HG03342 (cell line): ENCODE results near the gene CRYGN.

Experiments
- ATAC-seq: cut with Tn5 transposase; IDR thresholded peaks from one replicate; pipeline ENCODE4 v1.9.1; 2021; ENCODE audit warnings: mild to moderate bottlenecking, moderate library complexity; ENCODE audit not compliant: unreplicated experiment

The CRYGN gene, protein sequence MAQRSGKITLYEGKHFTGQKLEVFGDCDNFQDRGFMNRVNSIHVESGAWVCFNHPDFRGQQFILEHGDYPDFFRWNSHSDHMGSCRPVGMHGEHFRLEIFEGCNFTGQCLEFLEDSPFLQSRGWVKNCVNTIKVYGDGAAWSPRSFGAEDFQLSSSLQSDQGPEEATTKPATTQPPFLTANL

DNA sequence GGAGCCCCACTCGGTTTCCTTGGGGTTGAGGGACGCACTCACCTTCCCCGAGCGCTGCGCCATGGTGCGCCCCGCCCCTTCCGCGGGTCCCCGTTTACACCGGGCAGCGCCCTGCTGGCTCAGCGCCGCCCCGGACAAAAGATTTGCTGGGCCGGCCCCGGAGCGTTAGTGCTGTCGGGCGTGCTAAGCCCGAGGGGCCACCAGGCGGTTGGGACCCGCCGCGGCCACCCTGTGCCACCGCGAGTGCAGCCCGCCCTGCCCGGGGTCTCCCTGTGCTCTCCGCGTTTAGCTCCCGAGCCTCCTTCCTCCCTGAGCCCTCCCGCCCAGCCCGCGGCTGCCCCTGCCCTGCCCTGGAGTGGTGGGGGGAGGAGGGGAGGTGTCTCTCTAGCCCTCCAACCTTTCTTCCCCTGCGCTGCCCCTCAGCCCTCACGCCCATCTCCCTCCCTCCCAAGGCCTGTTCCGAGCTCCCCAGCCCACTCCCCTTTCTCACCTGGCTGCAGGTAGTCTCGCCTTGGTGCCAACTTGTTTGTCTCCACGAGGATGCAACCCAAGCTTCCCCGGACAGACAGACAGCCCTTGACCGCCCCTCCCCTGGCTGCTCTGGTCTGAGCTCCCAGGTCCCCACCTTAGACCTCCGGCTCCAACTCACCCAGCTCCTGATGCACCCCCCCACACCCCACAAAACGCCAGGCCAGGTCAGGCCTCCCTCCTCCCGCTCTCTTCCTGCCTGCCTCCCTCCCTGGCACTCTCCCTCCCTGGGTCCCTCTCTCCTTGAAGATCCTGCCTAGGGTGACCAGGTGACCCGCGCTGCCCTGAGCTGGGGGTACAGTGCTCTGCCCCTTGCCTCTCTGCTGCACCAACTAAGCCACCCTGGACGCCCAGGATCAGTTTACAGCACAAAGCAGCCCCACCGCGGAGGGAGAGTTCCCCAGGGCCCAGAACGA lies at the start of gene CRYGN:
TSS of gene CRYGN (minus strand) at position 287 of the 944 bp plus-strand sequence. CDS start at position 63, 224 bp downstream.
- ATAC-seq = no peak

DNA sequence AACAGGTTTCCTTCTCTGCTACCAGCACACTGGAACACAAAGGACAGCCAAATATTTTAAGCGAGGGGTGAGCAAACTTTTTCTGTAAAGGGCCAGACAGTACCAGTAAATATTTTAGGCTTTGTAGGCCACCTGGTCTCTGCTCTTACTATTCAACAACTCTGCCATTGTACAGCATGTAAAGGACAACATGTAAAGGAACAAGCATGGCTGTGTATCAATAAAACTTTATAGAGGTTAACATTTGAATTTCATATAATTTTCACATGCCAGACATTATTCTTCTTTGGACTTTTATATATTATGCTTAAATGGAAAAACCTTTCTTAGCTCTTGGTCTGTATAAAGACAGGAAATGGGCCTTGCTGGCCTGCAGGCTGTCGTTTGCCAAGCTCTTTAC lies 49.6 kb upstream of the CRYGN start:
- ATAC-seq = no peak

DNA sequence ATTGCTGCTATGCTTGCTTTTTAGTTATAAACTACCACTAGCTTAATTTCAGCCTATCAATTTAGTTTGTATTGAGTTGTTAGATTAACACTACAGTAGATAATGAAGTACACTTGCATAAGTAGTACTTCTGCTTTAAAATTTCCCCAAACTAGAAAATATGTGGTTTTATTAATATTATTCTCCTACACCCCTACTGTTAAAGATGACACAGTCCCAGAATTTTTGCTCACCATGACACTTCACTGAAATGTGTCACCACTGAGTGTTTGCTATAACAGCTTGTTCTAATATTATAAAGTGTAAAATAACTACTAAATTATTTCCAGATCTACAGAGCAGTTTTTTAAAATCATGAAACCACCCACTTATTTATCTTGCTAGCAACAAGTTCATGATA lies 48.2 kb upstream of the CRYGN start:
- ATAC-seq = no peak

DNA sequence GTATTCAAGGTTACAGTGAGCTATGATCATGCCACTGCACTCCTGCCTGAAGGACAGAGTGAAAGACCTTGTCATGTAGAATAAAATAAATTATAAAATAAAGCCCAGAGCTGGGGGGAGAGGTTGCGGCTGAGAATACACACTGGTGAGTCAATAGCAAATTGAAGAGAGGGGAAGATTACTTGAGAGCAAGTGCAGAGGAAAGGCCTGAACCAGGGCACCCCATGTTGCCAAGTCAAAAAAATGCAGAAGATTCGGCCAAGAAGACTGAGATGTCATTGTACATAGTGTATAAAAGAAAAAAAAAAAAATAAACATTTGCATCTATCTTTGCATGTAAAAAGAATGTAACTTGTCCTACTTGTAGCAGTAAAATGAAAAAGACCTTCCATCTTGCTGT lies 47.3 kb upstream of the CRYGN start:
- ATAC-seq = no peak

DNA sequence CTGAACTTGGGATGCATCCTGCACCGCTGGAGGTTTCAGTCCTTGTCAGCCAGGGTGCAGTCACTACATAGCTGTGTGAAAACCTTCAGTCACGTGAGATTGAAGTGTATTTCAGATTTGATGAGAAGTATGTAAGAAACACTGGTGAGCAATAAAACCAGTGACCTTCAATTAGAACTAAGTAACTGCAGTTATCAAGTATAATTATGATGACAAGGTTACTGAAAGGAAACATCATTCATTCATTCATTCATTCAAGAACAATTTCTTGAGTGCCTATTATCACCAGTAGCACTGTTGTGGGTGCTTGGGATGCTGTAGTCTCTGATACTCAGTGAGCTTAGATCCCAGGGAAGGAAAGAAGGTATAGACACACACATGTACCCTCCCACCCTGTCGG lies 46.1 kb upstream of the CRYGN start:
- no peak for ATAC-seq

DNA sequence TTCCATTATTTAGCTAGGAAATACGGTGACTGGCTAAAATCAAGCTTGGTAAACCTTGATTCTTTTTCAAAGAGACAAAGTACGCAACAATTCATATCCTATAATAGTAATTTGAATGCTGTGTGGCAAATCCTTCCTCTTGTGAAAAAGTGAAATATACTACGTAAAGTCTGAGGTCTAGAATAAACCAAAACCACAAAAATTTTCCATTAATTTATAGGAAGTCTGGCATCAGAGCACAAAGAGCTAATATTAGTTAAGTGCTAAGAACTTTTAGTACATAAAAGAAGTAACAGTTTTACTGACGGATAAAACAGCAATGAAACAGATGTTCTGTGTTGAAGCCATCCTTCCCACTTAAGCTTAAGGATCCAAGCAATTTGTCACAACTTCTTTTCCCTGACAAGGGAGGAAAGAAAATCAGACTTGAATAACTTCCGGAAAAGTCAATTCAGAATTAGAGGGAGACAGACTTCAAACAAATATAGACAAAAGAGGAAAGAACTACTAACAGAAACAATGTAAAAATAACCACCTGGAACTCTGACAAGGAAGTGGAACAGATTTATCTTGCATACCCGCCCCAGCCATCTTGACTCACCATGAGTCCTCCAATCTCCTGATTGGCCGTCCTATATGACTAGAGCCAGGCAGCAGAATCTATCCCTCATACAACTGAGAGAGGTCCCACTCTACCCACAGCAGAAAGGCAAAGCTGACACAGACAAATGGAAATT lies 45.2 kb upstream of the CRYGN start:
- ATAC-seq = peak; percentile 58

DNA sequence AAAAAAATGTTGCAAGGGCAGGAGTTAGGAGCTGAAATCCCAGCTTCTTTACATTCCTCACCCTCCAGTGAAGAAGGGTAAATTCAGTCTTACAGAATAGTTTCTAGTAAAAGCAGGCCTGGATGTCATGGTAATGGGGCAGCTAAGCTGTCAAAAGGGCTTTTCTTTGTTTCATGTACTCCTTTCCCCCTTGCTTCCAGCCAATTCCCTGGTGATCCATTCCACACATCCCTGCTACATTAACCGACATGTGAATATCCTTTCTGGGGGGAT lies 43.7 kb upstream of the CRYGN start:
- ATAC-seq = no peak

DNA sequence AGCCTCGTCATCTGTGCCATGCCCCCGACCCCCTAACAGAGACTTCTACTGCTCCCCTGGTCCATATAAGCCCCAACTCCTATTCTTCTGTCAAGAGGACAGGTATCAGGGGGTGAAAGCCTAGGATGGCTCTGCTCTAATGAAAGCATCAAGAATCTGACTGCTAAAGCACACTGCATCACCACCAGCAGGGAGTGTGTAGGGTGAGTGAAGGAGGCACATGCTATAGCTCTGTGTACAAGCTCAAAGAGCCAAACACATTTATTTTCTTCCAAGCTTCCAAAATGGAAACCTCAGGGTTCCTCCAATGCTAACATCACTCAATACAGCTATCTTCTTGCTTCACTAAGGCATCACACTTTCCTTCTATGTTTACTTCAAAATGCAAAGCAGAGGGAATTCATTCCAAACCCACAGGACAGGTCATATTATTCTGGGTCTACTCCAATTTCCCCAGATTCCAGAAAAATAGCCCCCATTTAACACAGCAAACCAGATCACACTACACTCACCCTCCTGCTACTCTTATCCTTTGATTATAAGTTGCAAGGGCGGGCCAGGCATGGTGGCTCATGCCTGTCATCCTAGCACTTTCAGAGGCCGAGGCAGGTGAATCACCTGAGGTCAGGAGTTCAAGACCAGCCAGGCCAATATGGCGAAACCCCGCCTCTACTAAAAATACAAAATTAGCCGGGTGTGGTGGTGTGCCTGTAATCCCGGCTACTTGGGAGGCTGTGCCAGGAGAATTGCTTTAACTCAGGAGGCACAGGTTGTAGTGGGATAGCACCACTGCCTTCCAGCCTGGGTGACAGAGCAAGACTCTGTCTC lies 43.2 kb upstream of the CRYGN start:
- no peak for ATAC-seq

DNA sequence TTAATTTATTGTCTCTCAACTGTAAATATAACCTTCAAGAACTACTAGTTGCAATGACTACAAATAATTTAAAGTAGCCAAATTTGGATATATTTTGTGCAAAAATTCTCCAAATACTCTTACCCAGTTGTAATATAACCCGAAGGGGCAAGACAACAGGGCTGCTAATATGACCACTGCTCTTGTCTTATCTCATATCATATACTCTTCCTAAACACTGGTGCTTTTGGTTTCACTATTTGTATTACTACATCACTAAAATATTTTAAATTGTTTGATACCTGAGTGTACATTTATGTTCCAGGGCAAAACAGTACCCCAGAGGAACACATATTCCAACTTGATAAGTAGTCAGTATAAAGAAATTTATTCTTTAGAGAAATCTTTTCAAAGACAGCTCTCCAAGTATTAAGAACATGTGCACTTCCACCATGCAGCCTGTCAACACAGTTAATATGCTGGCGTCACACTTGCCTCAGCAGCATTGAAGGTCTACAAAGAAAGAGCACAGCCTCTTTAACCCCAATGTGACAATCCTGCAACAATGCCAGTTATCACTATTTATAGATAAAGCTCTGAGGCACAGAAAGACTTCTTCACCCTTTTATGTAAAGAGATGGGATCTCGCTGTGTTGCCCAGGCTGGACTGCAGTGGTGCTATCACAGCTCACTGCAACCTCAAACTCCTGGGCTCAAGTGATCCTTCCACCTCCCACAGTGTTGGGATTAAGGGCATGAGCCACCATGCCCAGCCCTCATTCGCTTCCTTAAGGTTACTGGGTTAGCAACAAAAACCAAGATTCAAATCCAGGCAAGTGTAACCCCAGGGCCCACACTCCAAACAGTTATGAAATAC lies 41.9 kb upstream of the CRYGN start:
- ATAC-seq = no peak

DNA sequence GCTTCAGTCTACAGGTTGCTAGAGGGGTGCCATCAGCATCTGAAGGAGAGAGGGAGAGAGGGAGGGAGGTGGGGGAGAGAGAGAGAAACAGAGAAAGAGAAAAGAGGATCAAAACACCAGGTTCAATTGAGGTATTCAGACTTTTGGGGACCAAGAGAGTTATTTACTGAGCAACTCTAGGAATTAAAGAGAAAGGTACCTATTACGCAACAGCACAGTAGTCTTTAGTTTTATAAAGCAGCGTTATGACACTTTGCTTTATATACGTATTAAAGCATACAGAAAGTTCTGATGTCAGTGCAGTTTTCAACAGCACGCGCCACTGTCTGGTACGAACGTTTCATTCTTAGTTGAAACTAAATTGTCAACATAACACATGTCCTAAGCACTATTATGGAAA lies 37.9 kb upstream of the CRYGN start:
- no peak for ATAC-seq

DNA sequence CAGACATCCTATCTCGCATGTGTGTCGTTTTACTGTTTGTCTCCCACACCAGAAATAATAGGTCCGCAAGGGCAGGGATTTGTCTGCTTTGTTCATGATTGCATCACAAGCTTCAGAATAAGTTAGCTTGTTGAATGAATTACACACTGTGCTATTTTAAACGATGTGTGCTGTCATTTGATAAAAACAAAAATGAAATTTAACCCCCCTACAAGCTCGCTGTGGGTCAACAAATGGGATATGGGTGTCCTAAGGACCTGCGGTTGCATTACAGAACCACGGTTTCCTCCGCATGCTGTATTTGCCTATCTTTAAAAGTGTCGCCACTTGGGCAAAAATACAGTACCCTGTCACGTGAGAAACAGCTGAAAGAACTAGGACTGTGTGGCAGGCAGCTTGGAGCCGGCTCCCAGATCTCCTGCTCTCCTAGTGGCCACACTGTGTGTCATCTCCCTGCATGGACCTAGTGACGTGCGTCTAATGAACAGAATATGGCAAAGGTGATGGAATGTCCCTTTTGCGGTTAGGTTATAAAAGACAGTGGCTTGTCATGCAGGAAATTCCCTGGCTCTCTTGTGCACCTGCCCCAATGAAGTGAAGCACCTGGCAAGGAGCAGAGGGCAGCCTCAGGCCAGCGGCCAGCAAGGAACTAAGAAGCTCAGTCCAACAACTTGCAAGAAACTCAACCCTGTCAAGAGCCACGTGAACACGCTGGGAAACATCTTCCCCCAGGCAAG lies 32.9 kb upstream of the CRYGN start:
- peak; percentile 31 for ATAC-seq

DNA sequence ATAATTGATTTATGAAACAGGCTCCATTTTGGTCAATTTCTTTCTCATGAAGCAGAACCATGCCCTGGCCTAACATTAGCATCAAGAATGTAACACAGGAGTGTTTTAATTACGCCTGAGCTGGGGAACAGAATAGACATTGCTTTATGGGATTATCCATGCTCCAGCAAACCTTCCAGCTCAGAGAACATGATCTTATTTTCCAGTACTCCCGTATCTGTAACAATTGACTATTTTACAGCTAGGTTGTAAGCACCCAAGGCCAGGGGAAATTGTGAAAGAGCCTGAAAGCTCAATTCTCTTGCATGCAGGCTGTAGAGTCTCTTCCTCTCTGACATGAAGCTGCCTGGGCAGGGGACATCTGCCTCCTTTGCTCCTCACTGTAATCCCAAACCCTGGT lies 30.8 kb upstream of the CRYGN start:
- no peak for ATAC-seq

DNA sequence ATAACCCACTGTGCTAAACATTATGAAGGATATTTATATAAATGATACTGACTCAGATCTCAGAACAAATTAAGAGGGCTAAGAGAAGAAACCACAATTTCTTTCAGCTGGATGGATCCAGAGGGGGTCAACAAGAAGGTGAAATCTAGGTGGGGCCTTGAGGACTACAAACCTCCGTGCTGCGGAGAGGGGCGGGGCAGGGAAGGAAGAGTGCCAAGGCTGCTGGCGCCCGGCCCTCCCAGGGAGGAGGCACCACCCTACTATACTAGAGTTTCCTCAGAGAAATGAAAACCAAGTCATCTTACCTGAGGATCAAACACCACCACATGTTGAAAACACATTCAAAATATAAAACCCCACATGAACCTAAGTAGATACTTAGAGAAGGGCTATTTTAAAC lies 29.3 kb upstream of the CRYGN start:
- no peak for ATAC-seq

DNA sequence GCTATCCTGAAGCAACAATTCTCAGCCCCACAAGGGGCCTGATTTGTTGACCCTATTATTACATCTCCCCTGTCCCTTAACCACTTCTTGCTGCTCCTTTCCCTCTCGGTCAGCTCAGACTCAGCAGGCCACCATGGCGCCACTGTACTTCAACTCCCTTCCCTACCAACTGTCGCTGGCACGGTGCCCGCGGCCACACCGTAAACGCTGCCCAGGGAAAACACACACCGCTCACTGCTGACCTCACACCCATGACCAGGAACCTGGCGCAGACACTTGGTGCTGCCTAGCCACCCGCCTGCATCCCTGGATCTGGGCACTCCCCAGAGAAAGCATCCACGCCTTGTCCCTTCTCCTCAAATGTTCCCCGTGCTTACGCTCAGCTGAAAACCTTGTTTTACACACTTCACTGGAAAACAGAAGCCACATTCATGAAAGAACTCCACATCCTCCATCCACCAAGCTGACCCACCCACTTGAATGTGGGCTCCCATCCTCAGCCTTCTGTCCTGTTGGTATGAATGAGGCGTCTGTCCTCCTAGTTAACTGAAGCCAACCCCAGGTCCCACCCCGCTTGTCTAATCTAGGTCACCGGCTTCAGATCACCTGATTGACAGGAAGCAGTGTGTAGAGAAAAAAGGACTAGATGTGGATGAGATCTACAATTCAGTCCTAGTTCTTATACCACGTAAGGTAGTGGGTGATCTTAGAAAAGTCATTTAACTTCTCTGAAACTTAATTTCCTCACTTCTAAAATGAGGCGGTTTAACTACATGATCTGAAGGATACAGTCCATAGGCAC lies 28.5 kb upstream of the CRYGN start:
- no peak for ATAC-seq

DNA sequence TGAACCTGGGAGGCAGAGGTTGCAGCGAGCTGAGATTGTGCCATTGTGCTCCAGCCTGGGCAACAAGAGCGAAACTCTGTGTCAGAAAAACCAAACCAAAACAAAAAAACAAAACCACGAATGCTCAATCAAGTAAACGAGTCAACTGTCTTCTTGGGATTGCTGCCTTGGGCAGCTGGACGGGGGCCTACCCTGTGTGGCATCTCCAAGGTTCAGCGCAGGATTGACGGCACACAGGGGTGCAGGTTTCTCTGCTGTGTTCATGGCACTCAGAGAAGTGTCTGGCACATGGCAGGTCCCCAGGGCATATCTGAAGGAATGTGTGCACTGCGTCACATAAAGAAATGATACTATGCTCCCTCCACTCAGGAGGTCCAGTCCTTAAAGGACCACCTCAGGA lies 25.2 kb upstream of the CRYGN start:
- ATAC-seq = no peak

DNA sequence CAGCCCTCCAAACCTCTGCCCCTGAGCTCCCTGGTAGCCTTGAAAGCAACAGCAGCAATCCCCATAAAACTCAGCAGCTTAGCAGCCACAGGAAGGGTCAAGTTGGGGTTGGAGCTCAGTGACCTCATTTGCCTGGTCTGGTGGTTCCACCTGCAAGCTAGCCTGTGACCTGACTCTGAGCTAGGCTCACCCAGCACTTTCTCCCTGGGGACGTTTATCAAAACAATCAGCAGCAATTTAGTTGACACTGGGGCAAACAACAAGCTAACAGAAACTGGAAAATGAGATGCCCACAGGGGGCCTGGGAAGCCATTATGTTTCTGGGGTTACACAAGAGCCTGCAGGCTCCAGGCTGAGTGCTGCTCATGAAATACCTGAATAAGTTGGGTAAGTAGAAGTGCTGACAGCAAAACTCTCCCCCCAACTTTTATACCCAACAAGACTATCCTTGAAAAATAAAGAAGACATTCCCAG lies 22.4 kb upstream of the CRYGN start:
- no peak for ATAC-seq

DNA sequence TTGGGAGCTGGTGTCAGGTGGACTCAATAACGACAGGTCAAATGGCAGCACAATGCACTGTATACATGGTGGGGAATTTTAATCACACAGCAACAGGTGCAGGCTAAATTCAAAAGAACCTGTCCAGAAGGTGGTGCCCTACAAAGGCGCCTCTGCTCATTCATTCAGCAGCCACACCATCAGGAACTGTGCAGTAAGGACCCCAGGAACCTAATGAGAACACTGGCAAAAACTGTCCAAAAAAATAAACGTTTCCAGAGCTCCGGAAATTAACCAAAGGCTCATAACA lies 21.9 kb upstream of the CRYGN start:
- no peak for ATAC-seq

DNA sequence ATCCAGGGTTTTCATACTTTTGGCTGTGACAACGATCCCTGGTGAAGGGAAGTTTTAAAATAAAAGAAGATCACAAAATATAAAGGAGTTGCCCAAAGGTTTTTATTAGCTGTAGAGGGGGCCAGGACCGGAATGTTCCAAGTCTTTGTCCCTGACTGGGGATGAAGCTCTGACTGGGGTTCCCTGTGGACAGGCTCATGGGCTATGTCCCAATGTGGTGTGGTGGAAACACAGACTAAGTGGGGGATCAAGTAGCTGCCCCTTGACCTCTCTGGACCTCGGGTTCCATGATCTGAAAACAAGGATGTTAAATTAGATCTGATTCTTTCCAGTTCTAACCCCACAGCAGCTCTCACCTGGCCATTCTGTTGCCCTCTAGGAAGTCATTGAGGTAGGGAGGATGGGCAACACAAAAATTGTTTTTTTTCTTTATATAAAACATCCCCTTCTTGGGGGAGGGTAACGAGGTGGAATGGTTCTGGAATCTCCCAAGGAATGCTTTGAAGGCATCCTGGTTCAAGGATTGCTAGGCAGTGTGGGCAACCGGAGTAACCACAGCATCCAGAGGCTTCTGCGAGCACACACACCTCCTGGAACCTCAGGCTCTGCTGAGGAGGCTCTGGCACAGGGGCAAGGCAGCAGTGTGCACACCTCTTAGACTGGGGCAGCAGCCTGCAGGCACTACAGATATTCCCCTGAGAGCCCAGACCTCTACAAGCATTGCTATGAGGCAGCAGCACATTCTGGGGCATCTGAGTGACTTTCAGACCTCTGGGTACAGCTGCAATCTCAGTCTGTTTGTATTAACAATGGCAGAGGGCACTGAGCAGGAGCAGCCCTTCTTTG lies 21.4 kb upstream of the CRYGN start:
- ATAC-seq = no peak
